Uterus (tissue), 4 donors: ENCODE data around the gene DDX17. TPM values are rescaled to one million over a fixed set of nuclear protein-coding genes. Genes with fewer than 3 reads are reported as not detected.

ENCODE experiments used
- DNase-seq, 2 donors: peaks; one replicate each; pipeline ENCODE4 v3.0.0-alpha.2; 2019 to 2020
- H3K27ac ChIP-seq, 2 donors: fragments of 200-600 bp; sonication (generic); 1 replicate in 1 of 2; 2 replicates in 1 of 2; pipeline ENCODE4 v1.5.1; 2016 to 2018
- H3K27me3 ChIP-seq, 2 donors: fragments of 200-600 bp; sonication (generic); one replicate each; pipeline ENCODE4 v1.5.1; 2018 to 2019; ENCODE audit warnings: control low read depth in 1 of 2
- H3K36me3 ChIP-seq, 2 donors: fragments of 200-600 bp; sonication (generic); one replicate each; pipeline ENCODE4 v1.5.1; 2019; ENCODE audit warnings: control low read depth in 1 of 2
- H3K4me1 ChIP-seq, 2 donors: fragments of 200-600 bp; sonication (generic); one replicate each; pipeline ENCODE4 v1.5.1; 2018 to 2019; ENCODE audit warnings: control low read depth in 1 of 2
- H3K4me3 ChIP-seq, 2 donors: fragments of 200-600 bp; sonication (generic); 1 replicate in 1 of 2; 2 replicates in 1 of 2; pipeline ENCODE4 v1.5.1; 2018 to 2019; ENCODE audit warnings: mild to moderate bottlenecking in 1 of 2
- H3K9me3 ChIP-seq, 2 donors: fragments of 200-600 bp; sonication (generic); one replicate each; pipeline ENCODE4 v1.5.1; 2019; ENCODE audit warnings: control low read depth in 1 of 2
- POLR2A ChIP-seq, 2 donors: fragments of 450-650 bp; IDR thresholded peaks; one replicate each; pipeline ENCODE4 v1.6.1; 2016; ENCODE audit warnings: antibody characterized with exemption in 2 of 2, mild to moderate bottlenecking in 1 of 2, moderate library complexity in 1 of 2
- intact Hi-C: fragments of 100-400 bp; cut with DNase I; formaldehyde crosslinking; loops from one replicate; pipeline ENCODE4 v1.15.1; 2023; ENCODE audit warnings: low total_unique reads
- total RNA-seq, 4 donors: library from RNA; depleted of rRNA in 3 of 4; stranded (reverse); fragments of >200 nt in 3 of 4; gene quantifications; one replicate each; pipeline versions ENCODE4 v1.1.0 to v1.2.4, GENCODE V29; 2014 to 2023
- TF ChIP-seq, protein P1 (sequence below), 4 experiments: fragments of 200-600 bp in 2 of 4; fragments of 450-650 bp in 2 of 4; sonication (generic) in 2 of 4; IDR thresholded peaks; one replicate each; pipeline ENCODE4 v1.5.1; 2016 to 2019; ENCODE audit warnings: antibody characterized with exemption in 4 of 4, mild to moderate bottlenecking in 2 of 4, moderate library complexity in 1 of 4
- donor health status: DM: yes; HTN: yes; CAD: no.

Gene DDX17
- total RNA-seq, 4 donors from 2014 or later = 441 to 971 (median 665) TPM

DNA sequence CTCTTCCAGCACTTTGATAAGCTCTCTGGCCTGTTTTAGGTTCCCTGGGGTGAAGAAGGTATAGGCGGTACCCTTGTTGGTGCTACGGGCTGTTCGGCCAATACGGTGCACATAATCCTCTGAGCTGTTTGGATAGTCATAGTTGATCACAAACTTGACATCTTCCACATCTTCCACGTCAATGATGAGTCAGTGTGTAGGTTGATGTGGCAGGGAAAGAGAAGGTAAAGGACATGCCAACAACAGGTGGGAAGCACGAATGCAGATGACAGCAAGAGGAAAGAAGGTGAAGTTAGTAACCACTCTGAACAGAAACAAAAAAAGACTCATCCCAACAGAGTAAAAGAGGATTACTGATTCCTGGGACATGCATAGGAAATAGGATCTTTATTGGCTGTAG is 18.2 kb downstream of the DDX17 start:
- intact Hi-C loops = no loop called here
- Histone ChIP-seq H3K9me3 (no peaks in the 10 kb centered on the region), H3K27ac (no peak overlapping the region), H3K4me3 (no peak overlapping the region), H3K4me1 (no peaks in the 10 kb centered on the region), H3K36me3 (peaks cover 0 to 3% of the 10 kb centered on the region in 2 donors), H3K27me3 (no peaks in the 10 kb centered on the region)
- DNase-seq = no peak
- no peak for TF ChIP-seq POLR2A (IDR thresholded peaks at IDR 0.05)
- TF ChIP-seq, protein P1, sequence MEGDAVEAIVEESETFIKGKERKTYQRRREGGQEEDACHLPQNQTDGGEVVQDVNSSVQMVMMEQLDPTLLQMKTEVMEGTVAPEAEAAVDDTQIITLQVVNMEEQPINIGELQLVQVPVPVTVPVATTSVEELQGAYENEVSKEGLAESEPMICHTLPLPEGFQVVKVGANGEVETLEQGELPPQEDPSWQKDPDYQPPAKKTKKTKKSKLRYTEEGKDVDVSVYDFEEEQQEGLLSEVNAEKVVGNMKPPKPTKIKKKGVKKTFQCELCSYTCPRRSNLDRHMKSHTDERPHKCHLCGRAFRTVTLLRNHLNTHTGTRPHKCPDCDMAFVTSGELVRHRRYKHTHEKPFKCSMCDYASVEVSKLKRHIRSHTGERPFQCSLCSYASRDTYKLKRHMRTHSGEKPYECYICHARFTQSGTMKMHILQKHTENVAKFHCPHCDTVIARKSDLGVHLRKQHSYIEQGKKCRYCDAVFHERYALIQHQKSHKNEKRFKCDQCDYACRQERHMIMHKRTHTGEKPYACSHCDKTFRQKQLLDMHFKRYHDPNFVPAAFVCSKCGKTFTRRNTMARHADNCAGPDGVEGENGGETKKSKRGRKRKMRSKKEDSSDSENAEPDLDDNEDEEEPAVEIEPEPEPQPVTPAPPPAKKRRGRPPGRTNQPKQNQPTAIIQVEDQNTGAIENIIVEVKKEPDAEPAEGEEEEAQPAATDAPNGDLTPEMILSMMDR (IDR thresholded peaks at IDR 0.05) = no peak

DNA sequence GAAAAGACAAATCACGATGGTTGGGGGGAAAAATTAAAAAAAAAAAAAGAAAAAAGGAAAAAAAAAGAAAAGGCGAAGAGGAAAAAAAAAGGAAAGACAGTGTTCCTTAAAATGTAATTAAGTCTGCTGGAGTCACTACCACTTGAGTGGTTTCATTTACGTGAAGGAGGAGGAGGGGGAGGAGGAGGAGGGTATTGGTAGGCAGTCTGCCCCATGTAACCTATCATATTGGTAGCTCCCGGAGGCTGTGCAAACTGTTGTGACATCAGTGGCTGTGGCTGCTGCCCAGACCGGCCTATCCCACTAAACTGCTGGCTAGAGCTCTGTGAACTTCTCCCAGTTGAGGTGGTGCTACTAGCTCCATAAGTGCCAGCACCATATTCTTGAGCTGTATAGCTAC is 20.3 kb downstream of the DDX17 start:
- TF ChIP-seq, protein P1 (IDR thresholded peaks at IDR 0.05) = no peak
- TF ChIP-seq POLR2A (IDR thresholded peaks at IDR 0.05) = no peak
- Histone ChIP-seq H3K27ac (no peak overlapping the region), H3K4me3 (no peak overlapping the region), H3K4me1 (no peaks in the 10 kb centered on the region), H3K27me3 (no peaks in the 10 kb centered on the region), H3K9me3 (no peaks in the 10 kb centered on the region), H3K36me3 (peaks cover 0 to 3% of the 10 kb centered on the region in 2 donors)
- DNase-seq = no peak
- intact Hi-C loops = no loop called here

DNA sequence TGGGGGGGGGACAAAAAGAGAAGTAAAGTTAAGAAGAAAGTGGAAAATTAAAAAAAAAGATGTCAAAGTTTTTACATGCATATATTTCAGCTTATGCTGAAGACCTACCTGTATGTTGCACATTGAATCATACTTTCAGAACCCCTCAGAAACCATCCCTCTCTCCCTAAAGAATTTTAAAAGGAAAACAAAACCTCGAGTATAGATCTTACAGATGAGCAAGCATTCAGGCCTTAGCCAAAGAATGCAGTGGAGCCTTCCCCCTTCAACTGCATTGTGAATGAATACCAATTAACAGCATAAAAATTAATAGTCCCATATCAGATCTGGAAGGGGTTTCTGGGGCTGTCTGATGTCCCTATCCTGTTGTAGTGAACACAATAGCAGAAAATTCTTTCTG is 21.9 kb downstream of the DDX17 start:
- no peak for TF ChIP-seq POLR2A (IDR thresholded peaks at IDR 0.05)
- TF ChIP-seq, protein P1 (IDR thresholded peaks at IDR 0.05) = no peak
- intact Hi-C loops = no loop called here
- H3K4me3 ChIP-seq = no peak overlapping the region
- DNase-seq = no peak
- H3K9me3 ChIP-seq = no peaks in the 10 kb centered on the region
- H3K27me3 ChIP-seq = no peaks in the 10 kb centered on the region
- no peaks in the 10 kb centered on the region for H3K4me1 ChIP-seq
- H3K27ac ChIP-seq = no peak overlapping the region
- peaks cover 0 to 3% of the 10 kb centered on the region in 2 donors for H3K36me3 ChIP-seq

DNA sequence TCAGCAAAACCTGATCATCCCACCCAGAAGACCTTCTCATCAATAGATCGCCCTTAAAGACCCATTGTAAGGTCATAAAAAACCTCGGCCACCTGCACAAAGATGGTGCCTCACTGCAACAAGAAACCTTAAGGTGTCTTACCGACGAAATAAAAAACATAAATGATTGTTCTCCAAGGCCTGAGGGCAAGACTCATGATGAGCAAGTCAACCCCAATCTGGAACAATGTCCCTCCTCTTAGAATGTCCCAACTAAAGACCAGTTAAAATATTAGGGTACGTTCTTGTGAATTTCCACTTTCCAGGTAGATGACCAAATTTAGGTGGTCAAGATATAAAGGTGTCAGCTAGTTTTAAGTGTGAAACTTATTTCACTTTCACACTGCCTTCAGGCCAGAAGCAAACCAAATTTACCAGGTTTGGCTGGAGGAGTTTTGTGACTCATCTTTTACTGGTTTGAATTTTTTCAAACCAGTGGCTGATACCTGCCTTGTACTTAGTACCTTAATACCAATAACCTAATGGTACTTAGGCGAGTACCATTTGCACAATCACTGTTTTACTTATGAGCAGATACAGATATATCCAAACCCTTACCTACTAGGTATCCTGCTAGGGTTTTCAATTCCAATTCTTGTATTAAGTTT is 23.3 kb downstream of the DDX17 start:
- Histone ChIP-seq H3K27me3 (no peaks in the 10 kb centered on the region), H3K27ac (no peak overlapping the region), H3K36me3 (no peaks in the 10 kb centered on the region), H3K4me1 (no peaks in the 10 kb centered on the region), H3K4me3 (no peak overlapping the region), H3K9me3 (no peaks in the 10 kb centered on the region)
- no peak for DNase-seq
- intact Hi-C loops = no loop called here
- TF ChIP-seq, protein P1 (IDR thresholded peaks at IDR 0.05) = no peak
- TF ChIP-seq POLR2A (IDR thresholded peaks at IDR 0.05) = no peak

DNA sequence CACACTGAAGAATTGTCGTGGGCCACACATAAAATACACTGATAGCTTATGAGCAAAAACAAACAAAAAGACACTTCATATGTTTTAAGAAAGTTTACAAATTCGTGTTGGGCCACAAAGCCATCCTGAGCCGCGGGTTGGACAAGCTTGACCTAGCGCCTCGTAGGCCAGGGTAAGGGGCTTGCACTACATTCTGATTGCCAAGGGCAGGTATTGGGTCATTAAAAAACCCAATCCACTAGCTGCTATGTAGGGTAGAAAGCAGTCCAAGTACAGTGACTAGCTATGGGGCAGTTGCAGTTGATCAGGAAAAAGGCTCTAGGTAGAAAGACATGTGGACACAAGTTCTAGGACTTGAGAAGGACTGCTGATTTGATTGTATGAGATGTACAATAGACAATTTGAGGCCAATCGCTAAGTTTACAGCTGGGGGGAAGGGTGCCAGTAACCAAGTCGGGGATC is 24.2 kb downstream of the DDX17 start:
- Histone ChIP-seq H3K36me3 (no peaks in the 10 kb centered on the region), H3K27me3 (no peaks in the 10 kb centered on the region), H3K4me3 (no peak overlapping the region), H3K27ac (no peak overlapping the region), H3K4me1 (no peaks in the 10 kb centered on the region), H3K9me3 (no peaks in the 10 kb centered on the region)
- DNase-seq = no peak
- TF ChIP-seq, protein P1 (IDR thresholded peaks at IDR 0.05) = no peak
- TF ChIP-seq POLR2A (IDR thresholded peaks at IDR 0.05) = no peak
- intact Hi-C loops = no loop called here
